ENCODE results near the gene ANKRD11. TPM values are rescaled to one million over a fixed set of nuclear protein-coding genes. Genes with fewer than 3 reads are reported as not detected.

ANKRD11 gene
- polyA plus RNA-seq, 1 donor (not counting 4 experiments of a cell fraction or from before 2014, with no cell fraction given), result 30.1 TPM

DNA sequence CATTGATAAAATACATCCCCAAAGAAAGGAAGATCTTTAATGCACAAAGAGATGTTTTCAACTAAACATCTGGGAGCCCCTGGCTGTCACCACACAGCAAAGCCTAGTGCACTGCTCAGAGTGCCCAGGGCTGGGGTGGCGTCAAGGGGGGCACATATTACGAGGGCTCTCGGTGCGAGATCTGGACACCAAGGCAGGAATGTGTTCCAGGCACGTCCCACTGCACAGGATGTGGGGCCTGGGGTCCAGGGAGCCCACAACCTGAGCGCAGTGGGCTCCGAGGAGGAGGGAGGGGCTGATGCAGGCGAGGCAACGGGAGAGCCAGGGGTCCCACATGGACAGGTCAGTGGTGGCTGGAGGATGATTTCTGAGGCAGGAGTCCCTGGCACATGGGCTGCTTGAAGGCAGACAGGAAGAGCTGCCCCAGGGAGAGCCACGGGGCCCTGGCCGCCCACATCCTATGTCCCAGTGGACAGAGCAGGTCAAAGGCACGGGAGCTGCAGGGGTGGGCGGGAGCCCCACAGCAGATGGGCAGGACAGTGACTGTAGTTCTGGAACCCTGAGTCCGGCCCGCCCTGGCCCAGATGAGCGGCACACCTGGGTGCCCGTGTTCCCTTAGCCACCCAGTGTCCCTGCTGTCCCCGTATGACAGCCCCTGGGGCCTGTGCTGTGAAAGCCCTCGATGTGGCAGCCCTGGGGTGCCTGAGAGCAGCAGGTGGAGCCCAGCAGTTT lies 216.5 kb downstream of the ANKRD11 start:
- no peak for FAIRE-seq
- no peaks in the 10 kb centered on the region for H3K9me1 ChIP-seq (ENCODE audit: control insufficient read depth, extremely low read depth, insufficient read depth, low read length)
- dilution Hi-C loops (cut with MboI; ENCODE audit: extremely low pct_ligation_motif_present, low sequenced_read_pairs), result no loop called here
- TF ChIP-seq CTCF (optimal IDR thresholded peaks at IDR 0.05 in 1 of 3, IDR thresholded peaks at IDR 0.05 in 1 of 3, conservative IDR thresholded peaks at IDR 0.05 in 1 of 3; ENCODE audit: extremely low read depth in 1 of 3, insufficient read depth in 2 of 3, low read length in 3 of 3) (no peak), EZH2 (IDR thresholded peaks at IDR 0.05; ENCODE audit: low read length) (no peak)
- H3K27ac ChIP-seq (ENCODE audit: control insufficient read depth, insufficient read depth, low read length), result no peak overlapping the region
- H3K9me3 ChIP-seq (ENCODE audit: control insufficient read depth, low read depth, low read length), result no peaks in the 10 kb centered on the region
- H3K79me2 ChIP-seq (ENCODE audit: control insufficient read depth, insufficient read depth, low read length), result peaks cover 20% of the 10 kb centered on the region
- no peak overlapping the region for H2AFZ ChIP-seq (ENCODE audit: control insufficient read depth, low read length)
- no peak for DNase-seq (ENCODE audit: low read depth, low spot score)
- no peak overlapping the region for H3K4me2 ChIP-seq (ENCODE audit: control insufficient read depth, extremely low read depth, insufficient read depth, low read depth, low read length)
- H3K9ac ChIP-seq (ENCODE audit: control insufficient read depth, extremely low read depth, insufficient read depth, low read length), result no peak overlapping the region
- H3K4me1 ChIP-seq (ENCODE audit: control insufficient read depth, extremely low read depth, insufficient read depth, low read length), result no peaks in the 10 kb centered on the region
- no peaks in the 10 kb centered on the region for H3K27me3 ChIP-seq (ENCODE audit: control insufficient read depth, extremely low read depth, insufficient read depth, low read length)
- H4K20me1 ChIP-seq (ENCODE audit: control insufficient read depth, extremely low read depth, insufficient read depth, low read length), result peaks cover 9% of the 10 kb centered on the region
- H3K4me3 ChIP-seq (ENCODE audit: control insufficient read depth in 2 of 3, extremely low read depth in 1 of 3, insufficient read depth in 2 of 3, low read depth in 1 of 3, low read length in 3 of 3), result no peak overlapping the region
- peaks cover 34 to 61% of the 10 kb centered on the region in 2 experiments for H3K36me3 ChIP-seq (ENCODE audit: control insufficient read depth in 2 of 2, extremely low read depth in 1 of 2, insufficient read depth in 2 of 2, low read length in 2 of 2)

- no peak for TF ChIP-seq EZH2 (IDR thresholded peaks at IDR 0.05; ENCODE audit: low read length)
- TF ChIP-seq CTCF (optimal IDR thresholded peaks at IDR 0.05 in 1 of 3, IDR thresholded peaks at IDR 0.05 in 1 of 3, conservative IDR thresholded peaks at IDR 0.05 in 1 of 3; ENCODE audit: extremely low read depth in 1 of 3, insufficient read depth in 2 of 3, low read length in 3 of 3), result no peak
- no peaks in the 10 kb centered on the region for H3K4me1 ChIP-seq (ENCODE audit: control insufficient read depth, extremely low read depth, insufficient read depth, low read length)
- H3K9me3 ChIP-seq (ENCODE audit: control insufficient read depth, low read depth, low read length), result no peaks in the 10 kb centered on the region
- DNase-seq (ENCODE audit: low read depth, low spot score) (no peak), FAIRE-seq (no peak)
- H3K4me2 ChIP-seq (ENCODE audit: control insufficient read depth, extremely low read depth, insufficient read depth, low read depth, low read length), result no peak overlapping the region
- H4K20me1 ChIP-seq (ENCODE audit: control insufficient read depth, extremely low read depth, insufficient read depth, low read length), result peaks cover 9% of the 10 kb centered on the region
- H3K9me1 ChIP-seq (ENCODE audit: control insufficient read depth, extremely low read depth, insufficient read depth, low read length), result no peaks in the 10 kb centered on the region
- peaks cover 14% of the 10 kb centered on the region for H3K79me2 ChIP-seq (ENCODE audit: control insufficient read depth, insufficient read depth, low read length)
- peaks cover 30 to 52% of the 10 kb centered on the region in 2 experiments for H3K36me3 ChIP-seq (ENCODE audit: control insufficient read depth in 2 of 2, extremely low read depth in 1 of 2, insufficient read depth in 2 of 2, low read length in 2 of 2)
- dilution Hi-C loops (cut with MboI; ENCODE audit: extremely low pct_ligation_motif_present, low sequenced_read_pairs), result no loop called here
- H3K27ac ChIP-seq (ENCODE audit: control insufficient read depth, insufficient read depth, low read length), result no peak overlapping the region
- no peak overlapping the region for H3K4me3 ChIP-seq (ENCODE audit: control insufficient read depth in 2 of 3, extremely low read depth in 1 of 3, insufficient read depth in 2 of 3, low read depth in 1 of 3, low read length in 3 of 3)
- H3K9ac ChIP-seq (ENCODE audit: control insufficient read depth, extremely low read depth, insufficient read depth, low read length), result no peak overlapping the region
- H3K27me3 ChIP-seq (ENCODE audit: control insufficient read depth, extremely low read depth, insufficient read depth, low read length), result no peaks in the 10 kb centered on the region
- no peak overlapping the region for H2AFZ ChIP-seq (ENCODE audit: control insufficient read depth, low read length)
Observed at GRCh38 chr16:89272631-89273030, 217.7 kb downstream of the ANKRD11 start.
